Esophagus squamous epithelium (tissue), 4 donors: Measurements from ENCODE around the gene GPATCH11.

Experiments
- POLR2A ChIP-seq, 4 donors: fragments of 450-650 bp; IDR thresholded peaks; one replicate each; pipeline ENCODE4 v1.6.1; 2017; ENCODE audit warnings: antibody characterized with exemption in 4 of 4, mild to moderate bottlenecking in 4 of 4, moderate library complexity in 3 of 4
- TF ChIP-seq, protein P1 (sequence below), 6 experiments: fragments of 450-650 bp in 4 of 6; fragments of 200-600 bp in 2 of 6; sonication (generic) in 2 of 6; IDR thresholded peaks; one replicate each; pipeline ENCODE4 v1.5.1; 2016 to 2019; ENCODE audit warnings: antibody characterized with exemption in 6 of 6, mild to moderate bottlenecking in 4 of 6, moderate library complexity in 4 of 6

DNA sequence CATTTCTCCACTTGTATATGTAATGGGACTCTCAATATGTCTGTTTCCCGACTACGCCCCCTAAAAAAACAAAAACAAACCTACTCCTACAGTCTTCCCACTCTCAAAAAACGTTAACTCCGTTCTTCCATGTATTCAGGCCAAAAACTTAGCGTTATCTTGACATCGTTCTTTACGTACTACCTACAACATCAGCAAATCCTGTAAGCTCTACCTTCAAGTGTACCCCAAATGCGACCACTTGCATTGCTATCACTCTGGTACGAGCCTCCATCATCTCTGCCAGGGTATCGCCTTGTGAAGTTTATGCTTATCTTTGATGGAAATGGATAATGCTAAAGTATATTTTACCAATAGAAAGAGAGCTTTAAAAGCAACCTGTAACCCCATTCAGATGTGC is 479 bp downstream of the GPATCH11 start:
- TF ChIP-seq, protein P1, sequence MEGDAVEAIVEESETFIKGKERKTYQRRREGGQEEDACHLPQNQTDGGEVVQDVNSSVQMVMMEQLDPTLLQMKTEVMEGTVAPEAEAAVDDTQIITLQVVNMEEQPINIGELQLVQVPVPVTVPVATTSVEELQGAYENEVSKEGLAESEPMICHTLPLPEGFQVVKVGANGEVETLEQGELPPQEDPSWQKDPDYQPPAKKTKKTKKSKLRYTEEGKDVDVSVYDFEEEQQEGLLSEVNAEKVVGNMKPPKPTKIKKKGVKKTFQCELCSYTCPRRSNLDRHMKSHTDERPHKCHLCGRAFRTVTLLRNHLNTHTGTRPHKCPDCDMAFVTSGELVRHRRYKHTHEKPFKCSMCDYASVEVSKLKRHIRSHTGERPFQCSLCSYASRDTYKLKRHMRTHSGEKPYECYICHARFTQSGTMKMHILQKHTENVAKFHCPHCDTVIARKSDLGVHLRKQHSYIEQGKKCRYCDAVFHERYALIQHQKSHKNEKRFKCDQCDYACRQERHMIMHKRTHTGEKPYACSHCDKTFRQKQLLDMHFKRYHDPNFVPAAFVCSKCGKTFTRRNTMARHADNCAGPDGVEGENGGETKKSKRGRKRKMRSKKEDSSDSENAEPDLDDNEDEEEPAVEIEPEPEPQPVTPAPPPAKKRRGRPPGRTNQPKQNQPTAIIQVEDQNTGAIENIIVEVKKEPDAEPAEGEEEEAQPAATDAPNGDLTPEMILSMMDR (IDR thresholded peaks at IDR 0.05): no peak
- no peak for TF ChIP-seq POLR2A (IDR thresholded peaks at IDR 0.05)
